Activated naive CD4-positive, alpha-beta T cell (primary cell): Measurements from ENCODE around the gene LCN10.
"Not testable (repeated sequence)": the region's sequence is repeated elsewhere in the genome, so short reads cannot be mapped to it uniquely, and the experiment has no call there.

ENCODE experiments used
- DNase-seq, 4 experiments: peaks; one replicate each; lab custom pipeline; 2025; lab: John Stamatoyannopoulos, UW

LCN10 gene

DNA sequence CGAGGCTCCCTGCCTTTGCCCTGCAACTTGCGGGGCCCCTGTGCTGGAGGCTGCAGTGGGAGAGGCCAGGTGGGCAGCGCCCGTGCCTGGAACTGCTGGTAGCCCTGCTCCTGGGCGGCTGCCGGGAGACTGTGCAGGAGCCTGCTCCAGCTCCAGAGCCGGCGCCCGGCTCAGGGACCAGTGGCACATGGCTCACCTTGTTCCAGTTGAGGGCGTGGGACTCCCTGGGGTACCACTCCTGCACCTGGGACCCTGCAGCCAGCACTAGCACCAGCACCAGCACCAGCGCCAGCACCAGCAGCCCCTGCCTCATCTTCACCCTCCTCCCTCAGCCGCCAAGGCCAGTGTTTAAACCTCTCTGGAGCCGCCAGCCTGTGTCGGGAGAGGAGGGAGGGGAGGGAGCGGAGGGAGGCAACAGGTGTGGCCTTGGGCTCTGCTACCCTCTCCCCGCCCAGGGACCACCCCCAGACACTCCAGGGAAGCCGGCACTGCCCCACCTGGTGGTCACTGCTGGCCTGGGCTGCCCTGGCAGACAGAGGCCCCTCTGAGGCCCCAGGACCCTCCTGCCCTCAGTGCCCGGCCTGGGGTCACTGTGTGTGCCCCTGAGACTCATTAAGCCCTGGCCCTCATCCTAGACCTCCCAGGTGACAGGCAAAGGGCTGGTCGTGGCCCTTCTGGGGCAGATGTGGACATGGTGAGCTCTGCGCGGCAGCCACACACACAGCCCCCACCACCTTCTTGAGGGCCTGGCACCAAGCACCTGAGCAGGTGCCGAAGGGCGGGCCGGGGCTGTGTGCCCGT is at the start of gene LCN10:
Gene LCN10 (minus strand): TSS at position 350 of the 801 bp plus-strand sequence. CDS start 37 bp downstream, at position 313.
- DNase-seq: no peak

- peak; percentile 48 to 71 (median 54) for DNase-seq
These were observed 49.0 kb upstream of the LCN10 start for GRCh38 chr9:136791516-136792276.

GRCh38 chr9:136790640-136791515 is 48.1 kb upstream of the LCN10 start, which contains the start of gene TMEM141:
Gene TMEM141 (plus strand): TSS chr9:136791344. CDS start chr9:136791371, 27 bp downstream.
- DNase-seq: peak; percentile 99 to 100 (median 100)

DNA sequence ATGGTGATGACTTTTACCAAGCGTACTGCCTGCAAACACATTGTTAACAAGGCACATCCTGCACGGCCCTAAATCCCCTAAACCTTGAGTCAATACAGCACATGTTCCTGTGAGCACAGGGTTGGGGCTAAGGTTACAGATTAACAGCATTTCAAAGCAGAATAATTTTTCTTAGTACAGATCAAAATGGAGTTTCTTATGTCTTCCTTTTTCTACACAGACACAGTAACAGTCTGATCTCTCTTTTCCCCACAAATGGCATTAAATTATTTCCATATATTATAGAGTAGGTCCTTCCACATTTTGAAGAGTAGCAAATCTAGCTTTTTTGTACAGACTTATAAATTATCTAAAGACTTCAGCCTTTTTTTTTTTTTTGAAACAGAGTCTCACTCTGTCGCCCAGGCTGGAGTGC is 46.8 kb upstream of the LCN10 start:
- DNase-seq: no peak

GRCh38 chr9:136788644-136789522 is 46.1 kb upstream of the LCN10 start:
- not testable (repeated sequence) for DNase-seq

DNA sequence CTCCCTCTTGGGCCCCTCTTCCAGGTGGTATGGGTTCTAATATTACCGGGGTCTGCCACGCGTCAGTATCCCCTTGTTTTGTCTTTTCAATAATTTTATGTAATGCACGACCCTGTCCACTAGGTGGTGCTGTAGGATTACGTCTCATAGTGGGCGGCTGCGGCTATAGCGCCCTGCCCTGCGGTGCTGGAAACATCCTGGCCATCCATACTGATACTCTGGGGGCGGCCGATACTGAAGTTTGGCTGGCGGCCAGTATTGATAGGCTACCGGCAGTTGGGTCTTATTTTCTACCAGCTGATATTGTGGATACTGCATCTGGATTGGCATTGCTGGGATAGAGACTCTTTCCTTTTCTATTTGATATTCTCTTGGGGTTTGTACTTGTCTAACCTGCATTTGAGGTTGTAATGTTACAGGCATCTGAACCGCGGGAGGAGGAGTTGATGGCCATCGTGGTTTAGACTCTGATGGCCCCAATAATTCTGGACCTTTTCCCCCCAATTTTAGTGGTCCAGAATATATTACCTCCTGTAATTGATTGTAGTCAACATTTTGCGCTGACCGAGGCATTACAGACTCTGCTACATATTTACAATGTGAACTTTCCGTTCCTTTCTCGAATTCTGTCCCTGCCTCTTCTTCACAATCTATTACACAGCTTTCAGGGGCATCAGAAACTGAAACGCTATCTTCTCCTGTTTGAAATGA is 45.1 kb upstream of the LCN10 start:
- DNase-seq: peak in 2 of 4 experiments; percentile 35 to 45

DNA sequence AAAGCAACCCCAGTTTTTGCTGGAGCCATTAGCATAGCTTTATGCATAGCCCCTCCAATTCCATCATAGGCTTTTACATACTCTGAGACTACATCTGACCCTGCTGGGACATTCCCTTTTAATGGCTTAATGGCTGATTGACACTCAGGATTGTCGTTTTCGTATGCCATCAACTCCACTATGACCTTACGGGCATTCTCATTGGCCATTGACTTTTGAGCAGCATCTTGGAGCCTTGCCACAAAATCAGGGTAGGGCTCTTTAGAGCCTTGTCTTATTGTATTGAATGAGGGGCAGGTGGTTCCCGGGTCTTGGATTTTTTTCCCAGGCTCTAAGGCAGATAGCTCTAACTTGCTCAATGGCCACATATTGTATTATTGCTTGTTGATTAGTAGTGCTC is 44.2 kb upstream of the LCN10 start:
- not testable (repeated sequence) for DNase-seq

GRCh38 chr9:136786451-136786850 is 43.7 kb upstream of the LCN10 start:
- DNase-seq: no peak

- not testable (repeated sequence) for DNase-seq
These were observed 43.0 kb upstream of the LCN10 start for GRCh38 chr9:136785565-136786355.

DNA sequence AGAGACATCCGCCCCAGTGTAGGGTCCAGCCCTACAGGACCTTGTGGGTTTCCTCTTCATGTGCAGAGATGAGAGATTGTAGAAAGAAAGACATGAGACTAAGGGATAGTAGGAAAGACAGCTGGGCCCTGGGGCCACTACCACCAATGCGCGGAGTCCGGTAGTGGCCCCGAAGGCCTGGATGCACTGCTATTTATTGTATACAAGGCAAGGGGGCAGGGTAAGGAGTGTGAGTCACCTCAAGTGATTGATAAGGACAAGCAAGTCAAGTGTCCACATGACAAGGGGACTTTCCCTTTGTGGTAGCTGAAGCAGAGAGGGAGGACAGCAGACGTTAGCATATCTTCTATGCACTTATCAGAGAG is 42.2 kb upstream of the LCN10 start:
- DNase-seq: no peak

DNA sequence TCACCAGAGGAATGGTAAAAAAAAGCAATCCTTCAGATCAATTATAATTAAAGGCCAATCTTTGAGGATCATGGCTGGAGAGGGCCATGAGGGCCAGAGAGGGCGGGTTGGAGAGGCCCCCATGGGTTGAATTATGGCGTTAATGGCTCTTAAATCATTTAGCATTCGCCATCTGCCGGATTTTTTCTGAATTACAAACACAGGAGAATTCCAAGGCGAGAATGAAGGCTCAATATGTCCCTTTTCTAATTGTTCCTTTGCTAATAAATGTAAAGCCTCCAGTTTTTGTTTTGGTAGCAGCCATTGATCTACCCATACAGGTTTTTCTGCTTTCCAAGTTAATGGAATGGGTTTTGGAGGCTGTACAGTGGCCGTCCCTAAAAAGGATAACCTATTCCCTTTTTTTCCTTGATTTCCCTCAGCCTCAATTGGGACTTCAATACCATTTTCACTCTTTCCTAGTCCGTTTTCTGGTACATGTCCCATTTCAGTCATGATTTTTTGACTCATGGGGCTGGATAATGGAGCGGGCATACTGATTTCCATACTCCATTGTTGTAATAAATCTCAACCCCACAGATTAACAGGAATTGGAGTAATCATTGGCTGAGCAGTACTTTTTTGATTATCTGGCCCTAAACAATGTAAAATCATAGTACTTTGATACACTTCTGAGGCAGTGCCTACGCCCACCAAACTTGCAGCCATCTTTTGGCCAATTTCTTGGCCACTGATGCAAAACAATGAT is 41.7 kb upstream of the LCN10 start:
- no peak for DNase-seq

- DNase-seq: no peak
These were observed 39.7 kb upstream of the LCN10 start for GRCh38 chr9:136782452-136782851.

DNA sequence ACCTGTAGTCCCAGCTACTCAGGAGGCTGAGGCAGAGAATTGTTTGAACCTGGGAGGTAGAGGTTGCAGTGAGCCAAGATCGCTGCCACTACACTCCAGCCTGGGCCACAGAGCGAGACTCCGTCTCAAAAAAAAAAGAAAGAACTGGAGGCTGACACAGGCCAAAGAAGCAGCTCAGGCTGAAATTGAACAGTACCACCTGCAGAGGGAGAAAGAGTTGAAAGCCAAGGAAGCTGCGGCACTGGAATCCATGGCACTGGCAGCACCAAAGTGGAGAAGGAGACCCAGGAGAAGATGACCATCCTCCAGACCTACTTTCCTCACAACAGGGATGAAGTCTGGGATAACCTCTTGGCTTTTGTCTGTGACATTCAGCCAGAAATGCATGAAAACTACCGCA is 37.1 kb upstream of the LCN10 start:
- no peak for DNase-seq

DNA sequence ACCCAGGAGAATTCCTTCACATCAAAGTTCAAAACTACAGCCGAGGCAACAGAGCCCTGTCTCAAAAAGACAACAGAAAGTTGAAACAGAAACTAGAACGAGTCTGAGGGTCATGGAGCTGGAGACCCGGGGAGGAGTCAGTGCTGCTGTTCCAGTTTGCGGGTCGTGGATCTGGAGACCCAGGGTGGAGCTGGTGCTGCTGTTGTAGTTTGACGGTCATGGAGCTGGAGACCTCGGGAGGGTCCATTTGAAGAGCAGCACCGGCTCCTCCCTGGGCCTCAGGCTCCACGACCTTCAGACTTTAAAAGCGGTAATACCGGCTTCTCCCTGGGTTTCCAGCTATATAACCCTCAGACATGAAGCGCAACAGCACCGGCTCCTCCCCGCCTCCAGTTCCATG is 34.6 kb upstream of the LCN10 start:
- no peak for DNase-seq

GRCh38 chr9:136776947-136777346 is 34.2 kb upstream of the LCN10 start:
- DNase-seq: no peak

GRCh38 chr9:136775191-136775590 is 32.5 kb upstream of the LCN10 start:
- no peak for DNase-seq

DNA sequence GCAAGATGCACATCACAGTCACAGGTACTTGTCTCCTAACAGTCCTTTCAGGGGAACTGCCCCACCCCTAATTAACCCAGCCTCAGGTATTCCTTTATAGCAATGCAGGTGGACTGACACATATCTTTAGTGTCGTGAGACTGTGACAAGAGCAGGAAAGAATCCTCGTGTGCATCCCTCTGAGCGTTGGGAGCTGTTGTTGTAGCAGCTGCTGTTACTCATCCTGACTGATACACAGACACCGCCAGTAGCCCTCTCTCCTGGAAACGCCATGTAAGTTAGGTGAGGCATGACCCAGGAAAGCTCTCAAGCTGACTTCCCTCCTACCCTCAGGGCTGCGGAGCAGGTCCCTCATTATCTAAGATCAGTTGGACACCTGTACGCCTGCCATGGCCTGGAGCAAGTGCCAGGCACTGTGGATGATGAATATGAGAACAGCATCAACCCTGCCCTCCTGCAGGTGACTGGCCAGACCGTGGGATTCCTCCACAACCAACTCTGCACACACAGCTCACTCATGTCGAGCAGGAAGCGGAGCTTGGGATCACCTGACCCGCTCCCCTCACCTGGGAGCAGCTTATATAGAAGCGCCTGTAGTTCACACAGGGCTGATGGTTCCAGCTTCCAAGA is 31.8 kb upstream of the LCN10 start:
- DNase-seq: no peak

DNA sequence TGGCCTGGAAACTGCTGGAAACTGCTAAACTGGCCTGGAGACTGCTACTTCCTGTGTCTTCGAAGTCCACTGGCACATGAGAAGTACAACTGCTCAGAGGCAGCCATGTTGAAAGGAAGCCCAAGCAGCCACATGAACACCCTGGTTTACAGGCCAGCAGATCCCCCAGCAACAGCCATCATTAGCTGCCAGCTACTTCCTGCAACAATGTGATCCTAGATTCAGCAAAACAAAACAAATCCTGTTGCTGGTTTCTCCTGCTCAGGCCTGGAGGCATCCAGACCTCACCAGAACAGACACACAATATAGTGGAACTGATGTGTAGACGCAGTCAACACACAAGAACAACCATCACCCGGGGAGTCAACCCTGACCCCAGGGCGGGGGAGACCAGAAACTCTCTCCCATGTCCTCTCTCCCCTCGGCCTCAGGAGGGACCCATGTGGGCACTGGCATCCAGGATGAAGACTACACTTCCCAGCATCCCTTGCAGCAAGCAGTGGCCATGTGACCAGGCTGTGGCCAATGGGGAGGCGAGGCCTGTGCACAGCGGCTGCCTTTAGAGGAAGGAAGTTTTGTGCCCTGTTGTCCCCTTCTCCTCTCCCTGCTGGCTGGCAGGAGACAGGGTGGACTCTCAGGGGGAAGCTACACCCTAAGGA is 30.8 kb upstream of the LCN10 start:
- DNase-seq: no peak
